IPS-NIHi11 (cell line): ENCODE data around the gene PPFIA3.
"Not testable (repeated sequence)": the region's sequence is repeated elsewhere in the genome, so short reads cannot be mapped to it uniquely, and the experiment has no call there.

Experiments used
- DNase-seq: peaks from one replicate; pipeline ENCODE4 v3.0.0; 2012; ENCODE audit warnings: mixed read lengths, low spot score

The PPFIA3 gene

GRCh38 chr19:49119411-49120324 is at the start of gene PPFIA3:
Gene PPFIA3 (plus strand): TSS chr19:49119544. CDS start chr19:49127874, 8,330 bp downstream.
- peak; percentile 75 for DNase-seq

GRCh38 chr19:49070416-49070815 is 48.9 kb upstream of the PPFIA3 start:
- DNase-seq, result no peak

- peak; percentile 92 for DNase-seq
These were observed 47.3 kb upstream of the PPFIA3 start for GRCh38 chr19:49071860-49072547.

GRCh38 chr19:49073514-49074378 is 45.6 kb upstream of the PPFIA3 start:
- peak; percentile 37 for DNase-seq

- DNase-seq, result not testable (repeated sequence)
These were observed 44.5 kb upstream of the PPFIA3 start for GRCh38 chr19:49074869-49075268.

- no peak for DNase-seq
These were observed 39.0 kb upstream of the PPFIA3 start for GRCh38 chr19:49080392-49080791.

GRCh38 chr19:49081273-49081672 is 38.1 kb upstream of the PPFIA3 start:
- no peak for DNase-seq

- no peak for DNase-seq
These were observed 34.9 kb upstream of the PPFIA3 start for GRCh38 chr19:49084206-49085019.

- DNase-seq, result peak; percentile 99
These were observed 34.1 kb upstream of the PPFIA3 start, which contains the start of gene SNRNP70 for GRCh38 chr19:49085020-49085867. Gene SNRNP70 (plus strand): TSS chr19:49085451. CDS start chr19:49086415, 964 bp downstream.

- DNase-seq, result no peak
These were observed 33.5 kb upstream of the PPFIA3 start for GRCh38 chr19:49085868-49086232.

GRCh38 chr19:49086296-49086695 is 33.0 kb upstream of the PPFIA3 start:
- no peak for DNase-seq

- DNase-seq, result no peak
These were observed 27.8 kb upstream of the PPFIA3 start for GRCh38 chr19:49091391-49092038.

GRCh38 chr19:49092686-49093085 is 26.7 kb upstream of the PPFIA3 start:
- DNase-seq, result no peak

GRCh38 chr19:49094505-49095482 is 24.6 kb upstream of the PPFIA3 start:
- no peak for DNase-seq

GRCh38 chr19:49097453-49098288 is 21.7 kb upstream of the PPFIA3 start:
- peak; percentile 86 for DNase-seq

GRCh38 chr19:49098795-49099194 is 20.5 kb upstream of the PPFIA3 start:
- DNase-seq, result no peak

GRCh38 chr19:49101160-49101559 is 18.2 kb upstream of the PPFIA3 start:
- no peak for DNase-seq

- DNase-seq, result no peak
These were observed 17.0 kb upstream of the PPFIA3 start for GRCh38 chr19:49102303-49102702.
